HepG2 (cell line): ENCODE measurements around the gene SYCE3. TPM values are rescaled to one million over a fixed set of nuclear protein-coding genes. Genes with fewer than 3 reads are reported as not detected.

Source experiments
- ATAC-seq: fragments of 200-7000 bp; cut with Tn5 transposase; 3 replicates; pipeline ENCODE4 v1.9.1; 2020; ENCODE audit warnings: mild to moderate bottlenecking, moderate library complexity
- BruUV-seq: library from RNA; stranded (reverse); fragments of 400-500 nt; replicated peaks from 2 replicates; lab custom pipeline; 2021; lab: Mats Ljungman, UMichigan
- CTCF ChIA-PET: fragments of 300-600 bp; formaldehyde crosslinking; extraction: SDS; loops from one replicate; lab custom pipeline; 2021; ENCODE audit warnings: low total read pairs, inconsistent platforms, low intra/inter-chr PET ratio; lab: Yijun Ruan, JAX
- POLR2A ChIA-PET: fragments of 350-600 bp; sonication (Branson Sonifier 250); formaldehyde crosslinking; loops from one replicate; lab custom pipeline; 2020; ENCODE audit warnings: antibody characterized with exemption, inconsistent platforms; lab: Yijun Ruan, JAX
- DNase-seq: peaks from one replicate; pipeline ENCODE4 v3.0.0-alpha.2; 2015; ENCODE audit warnings: low spot score
- FAIRE-seq: peaks from 3 replicates; lab custom pipeline; 2011; peaks lifted over from hg19 to GRCh38; lab: Jason Lieb, UNC
- H2AFZ ChIP-seq: one replicate; pipeline ENCODE4 v1.6.1; 2011; ENCODE audit warnings: low read length, inconsistent platforms
- H3K27ac ChIP-seq: fragments of 300-600 bp; 3 replicates; pipeline ENCODE4 v1.8.0; 2011; ENCODE audit warnings: mixed run types, mild to moderate bottlenecking, mixed read lengths, low read length, inconsistent platforms; ENCODE audit not compliant: insufficient read depth; ENCODE audit errors: extremely low read length
- H3K27me3 ChIP-seq, 2 experiments: fragments of 200-600 bp in 1 of 2; 2 replicates in 1 of 2; 3 replicates in 1 of 2; pipeline versions ENCODE4 v1.6.0 to v1.8.0; 2011; ENCODE audit warnings: low read length in 2 of 2, mild to moderate bottlenecking in 2 of 2, moderate library complexity in 2 of 2, inconsistent platforms in 1 of 2; ENCODE audit not compliant: insufficient read depth in 2 of 2, control insufficient read depth in 1 of 2
- H3K36me3 ChIP-seq, 2 experiments: fragments of 200-600 bp in 1 of 2; replicated peaks in 1 of 2; 2 replicates in 1 of 2; 3 replicates in 1 of 2; pipeline versions ENCODE4 v1.5.1 to v1.8.0; 2011; ENCODE audit warnings: low read length in 2 of 2, inconsistent platforms in 1 of 2; ENCODE audit not compliant: insufficient read depth in 2 of 2, control insufficient read depth in 1 of 2
- H3K4me1 ChIP-seq: 2 replicates; pipeline ENCODE4 v1.5.1; 2012; ENCODE audit warnings: low read length, inconsistent platforms; ENCODE audit not compliant: insufficient read depth
- H3K4me2 ChIP-seq: 2 replicates; pipeline ENCODE4 v1.6.0; 2011; ENCODE audit warnings: low read depth, low read length, inconsistent platforms
- H3K4me3 ChIP-seq, 3 experiments: fragments of 200-600 bp in 1 of 3; sonication (generic), shearing (Covaris generic) in 1 of 3; replicated peaks in 1 of 3; 2 replicates each; pipeline ENCODE4 v1.5.1; 2011 to 2016; ENCODE audit warnings: low read length in 3 of 3, inconsistent platforms in 2 of 3, low read depth in 2 of 3, mild to moderate bottlenecking in 2 of 3, control low read depth in 1 of 3, mixed read lengths in 1 of 3; ENCODE audit not compliant: insufficient read depth in 1 of 3
- H3K79me2 ChIP-seq: one replicate; pipeline ENCODE4 v1.6.1; 2011; ENCODE audit warnings: low read length, inconsistent platforms; ENCODE audit not compliant: insufficient read depth
- H3K9ac ChIP-seq: 2 replicates; pipeline ENCODE4 v1.6.0; 2011; ENCODE audit warnings: mild to moderate bottlenecking, low read depth, low read length, inconsistent platforms; ENCODE audit not compliant: insufficient read depth
- H3K9me3 ChIP-seq: 2 replicates; pipeline ENCODE4 v1.5.1; 2012; ENCODE audit warnings: mild to moderate bottlenecking, low read length
- H4K20me1 ChIP-seq: 2 replicates; pipeline ENCODE4 v1.6.0; 2011; ENCODE audit warnings: inconsistent platforms, mild to moderate bottlenecking, low read length, moderate library complexity; ENCODE audit not compliant: insufficient read depth
- CENPT ChIP-seq: sonication (generic); formaldehyde crosslinking; IDR thresholded peaks from 2 replicates; pipeline ENCODE4 v1.8.0; 2022; ENCODE audit warnings: low read depth, mild to moderate bottlenecking, moderate library complexity, missing genetic modification reagents
- DZIP1 ChIP-seq: sonication (generic); formaldehyde crosslinking; IDR thresholded peaks from 2 replicates; pipeline ENCODE4 v1.5.0; 2020; ENCODE audit warnings: mild to moderate bottlenecking, missing genetic modification reagents
- FUBP1 ChIP-seq: sonication (generic); formaldehyde crosslinking; IDR thresholded peaks from 2 replicates; pipeline ENCODE4 v1.5.1; 2020; ENCODE audit warnings: missing genetic modification reagents, mild to moderate bottlenecking, borderline replicate concordance
- RFX5 ChIP-seq: IDR thresholded peaks from 2 replicates; pipeline ENCODE4 v1.6.1; 2011; ENCODE audit warnings: low read depth, low read length, improper control_type of control experiment
- TIGD3 ChIP-seq: sonication (generic); formaldehyde crosslinking; IDR thresholded peaks from 2 replicates; pipeline ENCODE4 v1.5.1; 2020; ENCODE audit warnings: mild to moderate bottlenecking, missing genetic modification reagents, borderline replicate concordance
- ZBTB4 ChIP-seq: sonication (generic); formaldehyde crosslinking; IDR thresholded peaks from 2 replicates; pipeline ENCODE4 v1.4.0; 2020; ENCODE audit warnings: missing genetic modification reagents, mild to moderate bottlenecking, borderline replicate concordance
- ZFP90 ChIP-seq: sonication (generic); formaldehyde crosslinking; IDR thresholded peaks from 2 replicates; pipeline ENCODE4 v1.8.0; 2022; ENCODE audit warnings: missing genetic modification reagents, mild to moderate bottlenecking, inconsistent platforms, borderline replicate concordance
- ZNF549 ChIP-seq: sonication (generic); formaldehyde crosslinking; IDR thresholded peaks from 2 replicates; pipeline ENCODE4 v1.5.0; 2020; ENCODE audit warnings: missing genetic modification reagents
- WGBS: methylation state at CpG from one replicate; pipeline ENCODE4 v1.1.6; 2017; ENCODE audit warnings: low lambda C conversion rate; 5-methylcytosine and 5-hydroxymethylcytosine counted together
- in situ Hi-C: cut with HindIII; loops from 2 replicates; pipeline ENCODE4 v1.10.0; 2017; ENCODE audit warnings: low pct_unique_long_range_greater_than_20kb; ENCODE audit not compliant: extremely low pct_ligation_motif_present
- intact Hi-C: fragments of 100-400 bp; cut with micrococcal nuclease; formaldehyde crosslinking; loops from one replicate; pipeline ENCODE4 v1.10.0; 2022; ENCODE audit not compliant: unreplicated experiment
- polyA plus RNA-seq, 8 experiments: library from polyadenylated mRNA; depleted of rRNA in 3 of 8; stranded (reverse) in 7 of 8; unstranded in 1 of 8; fragments of >200 nt; fragmentation: Illumina TruSeq in 4 of 8; extraction: Trizol in 4 of 8; gene quantifications; 2 replicates each; pipeline versions ENCODE4 v1.2.1 to v1.2.3, GENCODE V29; 2011 to 2016; ENCODE audit warnings: low read depth in 4 of 8, missing spikeins in 1 of 8, mixed read lengths in 1 of 8; ENCODE audit not compliant: insufficient read depth in 1 of 8
- total RNA-seq, 5 experiments: library from RNA; depleted of rRNA; stranded (reverse); fragments of >200 nt; fragmentation: Illumina TruSeq; extraction: Trizol; gene quantifications; 2 replicates each; pipeline ENCODE4 v1.2.3, GENCODE V29; 2016; ENCODE audit warnings: low read depth in 1 of 5

SYCE3 gene
- total and polyA plus RNA-seq, 2 of the 13 experiments (the other 11 are each of a cell fraction or from before 2014, with no cell fraction given): not detected

GRCh38 chr22:50571264-50572175, 8.8 kb upstream of the SYCE3 start (continued):
- no peak for TF ChIP-seq ZBTB4 (CRISPR knock-in tag)

GRCh38 chr22:50570861-50571260, 8.1 kb upstream of the SYCE3 start:
- no peaks in the 10 kb centered on the region for H3K9me3 ChIP-seq
- H3K9ac ChIP-seq: no peak overlapping the region
- peaks cover 4 to 5% of the 10 kb centered on the region in 2 experiments; a peak in 2 of 5 replicates for H3K36me3 ChIP-seq
- no peak overlapping the region for H3K4me2 ChIP-seq
- DNase-seq: no peak
- no peak for ATAC-seq
- no TSS peak for BruUV-seq
- H3K4me1 ChIP-seq: peaks cover 29% of the 10 kb centered on the region
- no peak overlapping the region for H3K4me3 ChIP-seq
- 92% methylated on average over 7 of the region's 12 CpGs for whole genome bisulfite sequencing
- intact Hi-C loops (no loop called here), in situ Hi-C loops (no loop called here)
- no peaks in the 10 kb centered on the region for H3K79me2 ChIP-seq
- no peaks in the 10 kb centered on the region for H4K20me1 ChIP-seq
- no peak for FAIRE-seq
- ChIA-PET CTCF (no interaction called here), POLR2A (interaction anchor here (1.2 to 3.2 kb wide), 2 partner anchors 11 to 51 kb away, joined by 4 to 30 read pairs; partner anchors contain the start of gene CHKB)
- H3K27me3 ChIP-seq: no peaks in the 10 kb centered on the region
- H3K27ac ChIP-seq: no peak overlapping the region
- H2AFZ ChIP-seq: no peak overlapping the region
- TF ChIP-seq TIGD3: no peak
- no peak for TF ChIP-seq RFX5
- TF ChIP-seq DZIP1 (CRISPR knock-in tag): no peak
- no peak for TF ChIP-seq ZFP90 (CRISPR knock-in tag)
- TF ChIP-seq ZNF549 (CRISPR knock-in tag): no peak
- TF ChIP-seq CENPT (CRISPR knock-in tag): no peak
- TF ChIP-seq FUBP1 (CRISPR knock-in tag): no peak
